GM18517 (cell line): ENCODE data around the gene ERBB4.

Experiments
- ATAC-seq: cut with Tn5 transposase; IDR thresholded peaks from one replicate; pipeline ENCODE4 v1.9.1; 2021; ENCODE audit warnings: mild to moderate bottlenecking, moderate library complexity; ENCODE audit not compliant: unreplicated experiment

The ERBB4 gene

DNA sequence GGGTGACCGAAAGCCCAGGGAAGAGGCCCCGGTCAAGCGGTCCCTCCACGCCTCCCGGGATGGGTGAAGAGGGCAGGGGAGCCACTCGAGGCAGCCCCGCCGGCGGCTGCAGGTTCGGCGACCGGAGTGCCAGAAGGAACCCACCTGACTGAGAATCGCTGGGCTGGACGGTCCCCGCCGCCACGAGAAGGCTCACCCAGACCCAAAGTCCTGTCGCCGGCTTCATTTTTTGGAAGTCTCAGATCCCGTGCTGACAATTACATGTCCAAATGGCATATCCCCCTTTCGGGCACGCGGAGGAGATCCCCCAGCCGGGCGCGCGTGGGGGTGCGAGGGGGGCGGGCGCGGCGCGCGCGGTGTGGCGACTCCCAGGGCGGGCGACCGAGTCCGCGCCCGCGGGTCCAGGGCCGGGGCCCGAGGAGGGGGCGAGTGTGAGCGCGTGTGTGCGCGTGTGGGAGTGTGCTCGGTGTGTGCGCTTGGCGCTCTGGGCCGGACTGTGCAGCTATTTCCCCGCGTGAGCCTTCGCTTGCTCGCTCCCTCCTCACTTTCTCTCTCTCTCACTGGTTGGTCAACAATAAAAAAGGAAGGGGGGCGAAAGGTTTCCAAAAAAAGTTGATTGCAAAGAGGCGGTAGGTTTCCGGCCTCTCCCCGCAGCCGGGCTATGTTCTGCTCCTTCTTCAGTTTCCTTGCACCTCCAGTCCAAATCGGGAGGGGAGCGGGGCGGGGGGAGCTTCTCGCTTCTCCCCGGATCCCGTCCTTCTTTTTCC lies at the start of gene ERBB4:
ERBB4 (minus strand) TSS at position 498 of the 767 bp plus-strand sequence; CDS start at position 226, 272 bp downstream.
- no peak for ATAC-seq

DNA sequence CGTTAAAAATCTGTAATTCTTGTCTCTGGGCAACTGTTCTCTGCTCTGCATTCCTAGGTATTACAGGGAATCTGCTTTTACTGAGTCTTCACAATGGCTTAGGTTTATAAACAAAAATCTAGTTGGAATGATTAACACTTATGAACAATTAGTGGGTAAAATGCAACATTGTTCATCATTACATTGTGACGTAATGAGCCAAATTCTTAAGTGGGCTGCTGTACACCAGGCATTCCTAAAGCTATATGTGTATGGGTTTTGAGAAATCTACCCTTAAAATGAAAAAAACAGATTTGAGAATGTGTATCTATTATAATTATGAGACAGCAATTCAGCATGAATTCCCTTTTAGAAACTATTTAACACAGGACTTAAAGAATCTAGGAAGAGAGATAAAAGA lies 41.5 kb upstream of the ERBB4 start:
- no peak for ATAC-seq

DNA sequence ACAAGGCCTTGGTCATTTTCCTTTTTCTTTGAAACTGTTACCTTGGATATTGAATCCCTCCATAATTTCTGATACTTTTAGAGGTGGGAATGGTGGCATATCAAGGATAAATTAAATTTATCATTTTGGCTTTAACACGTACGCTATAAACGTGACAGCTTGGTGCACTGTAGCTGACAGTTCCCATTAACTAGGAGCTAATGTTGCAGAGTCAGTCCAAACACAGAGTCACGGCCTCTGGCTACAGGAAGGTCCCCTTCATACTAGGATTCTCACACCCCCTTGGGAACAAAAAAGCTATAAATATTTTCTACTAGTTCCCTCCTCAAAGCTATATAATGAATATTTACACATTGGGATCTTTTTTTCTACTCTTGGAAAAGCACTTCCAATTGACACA lies 17.7 kb upstream of the ERBB4 start:
- no peak for ATAC-seq

DNA sequence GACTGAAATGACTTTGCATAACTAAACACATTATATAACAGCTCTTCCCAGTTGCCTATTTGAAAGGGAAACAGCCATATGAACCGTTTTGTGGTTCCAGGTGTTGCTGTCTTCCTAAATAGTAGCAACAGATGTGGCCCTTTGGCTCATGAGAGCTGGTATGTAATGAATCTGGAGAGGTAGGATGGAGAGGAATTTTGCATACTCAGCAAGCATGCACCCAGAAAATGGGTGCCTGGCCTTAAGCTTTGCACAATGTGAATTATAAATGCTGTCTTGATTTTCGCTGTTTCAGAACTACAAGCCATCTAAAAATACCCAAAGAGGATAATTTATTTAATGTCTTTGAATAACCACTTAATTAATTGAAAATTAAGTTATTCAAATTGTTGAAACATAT lies 15.6 kb upstream of the ERBB4 start:
- ATAC-seq = no peak

DNA sequence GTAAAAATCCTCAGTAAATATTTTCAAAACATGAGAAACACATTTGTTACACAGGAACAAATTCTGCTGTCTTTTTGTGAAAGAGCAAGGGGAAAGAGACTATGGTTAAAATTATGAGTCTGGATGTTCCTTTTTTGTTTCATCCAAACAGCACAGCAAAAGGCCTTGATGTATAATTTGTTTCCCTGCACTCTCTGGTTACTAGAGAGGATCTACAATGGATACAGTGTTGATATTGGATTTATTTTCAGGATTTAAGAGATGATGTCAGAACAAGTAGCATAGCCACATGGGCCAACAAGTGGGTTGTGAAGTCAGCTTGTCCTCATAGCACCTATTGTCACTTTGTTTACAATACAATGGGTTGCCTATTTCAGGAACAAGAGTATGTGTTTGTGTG lies 11.3 kb upstream of the ERBB4 start:
- ATAC-seq = no peak

DNA sequence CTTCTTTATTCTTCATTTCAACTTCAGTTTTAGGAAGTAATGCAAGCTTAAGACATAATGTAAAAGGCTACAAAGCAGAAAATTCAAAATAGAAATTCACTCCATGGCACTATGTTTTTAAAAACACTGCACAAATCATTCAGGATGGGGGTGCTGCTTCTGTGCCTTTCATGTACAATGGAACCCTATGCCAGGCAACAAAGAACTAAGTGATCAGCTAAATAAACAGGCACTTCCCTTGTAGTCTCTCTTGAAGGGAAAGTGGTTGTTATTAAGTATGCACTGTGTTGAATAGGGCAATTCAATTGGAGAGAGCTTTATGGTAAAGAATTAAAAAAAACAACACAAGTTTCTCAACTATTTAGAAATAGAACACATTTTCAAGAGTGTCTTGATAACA lies 10.9 kb upstream of the ERBB4 start:
- no peak for ATAC-seq

DNA sequence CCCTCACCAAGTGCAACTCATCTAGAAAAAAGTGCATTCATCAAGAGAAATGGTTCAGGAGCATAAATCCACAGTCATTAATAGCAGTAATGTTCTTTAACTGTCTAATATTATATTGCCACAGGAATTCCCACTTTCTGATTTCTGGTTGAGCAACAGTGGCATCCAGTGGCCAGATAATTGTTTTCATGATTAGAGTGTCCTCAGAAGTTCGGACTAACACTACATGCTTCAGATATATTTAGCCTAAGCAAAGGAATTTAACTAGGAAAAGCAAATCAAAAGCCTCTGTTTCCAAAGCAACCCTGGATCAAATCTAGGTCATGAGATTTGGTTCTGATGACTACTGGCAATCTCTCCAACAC lies 9.8 kb upstream of the ERBB4 start:
- no peak for ATAC-seq

DNA sequence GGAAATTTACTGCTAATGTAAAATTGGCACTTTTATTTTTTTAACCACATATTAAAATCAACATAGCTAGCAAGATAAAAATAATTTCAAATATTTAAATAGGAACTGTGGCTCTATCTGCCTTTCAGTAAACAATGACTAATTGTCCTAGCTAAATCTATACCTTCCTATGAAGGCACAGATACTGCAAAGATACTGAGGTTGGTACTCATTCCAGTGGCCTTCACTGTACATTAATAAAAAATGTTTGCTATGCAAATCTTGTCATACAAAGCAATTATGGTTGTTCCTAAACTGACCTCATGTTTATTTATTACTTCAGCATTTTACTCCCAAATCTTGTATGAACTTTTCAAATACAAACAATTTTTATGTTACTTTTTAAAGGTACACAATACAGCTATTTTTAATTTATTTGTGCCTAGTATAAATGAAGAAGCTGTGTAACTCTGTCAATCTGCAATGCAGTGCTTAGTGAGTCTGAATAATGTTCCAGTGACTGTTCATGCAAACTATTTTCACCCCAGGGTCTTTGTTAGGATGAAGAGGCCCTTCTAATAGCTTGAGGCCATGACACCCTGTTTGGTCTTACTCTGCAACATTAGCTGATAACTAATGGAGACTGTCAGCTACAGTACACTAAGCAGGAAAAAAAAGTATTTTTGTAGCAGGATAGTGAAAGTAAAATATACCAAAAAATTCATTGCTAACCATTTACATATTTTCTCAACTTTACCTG lies 9.3 kb upstream of the ERBB4 start:
- no peak for ATAC-seq

DNA sequence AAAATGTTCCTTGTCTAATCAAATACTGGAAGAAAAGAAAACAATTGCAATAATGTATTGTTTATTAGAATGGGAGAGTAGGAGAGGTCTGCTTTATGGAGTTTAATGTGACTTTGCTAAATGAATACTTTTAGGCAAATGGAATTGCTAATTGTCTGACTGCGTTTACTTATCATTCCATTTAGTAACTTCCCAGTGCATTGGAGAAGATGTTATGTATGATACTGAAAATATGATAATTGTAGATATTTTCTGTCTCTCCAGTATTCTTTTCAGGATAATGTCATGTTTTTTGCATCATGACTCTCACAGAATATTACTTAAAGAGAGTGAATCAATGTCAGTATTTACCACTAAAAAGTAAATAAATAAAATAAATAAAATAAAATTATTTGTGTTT lies 8.1 kb upstream of the ERBB4 start:
- ATAC-seq = no peak

DNA sequence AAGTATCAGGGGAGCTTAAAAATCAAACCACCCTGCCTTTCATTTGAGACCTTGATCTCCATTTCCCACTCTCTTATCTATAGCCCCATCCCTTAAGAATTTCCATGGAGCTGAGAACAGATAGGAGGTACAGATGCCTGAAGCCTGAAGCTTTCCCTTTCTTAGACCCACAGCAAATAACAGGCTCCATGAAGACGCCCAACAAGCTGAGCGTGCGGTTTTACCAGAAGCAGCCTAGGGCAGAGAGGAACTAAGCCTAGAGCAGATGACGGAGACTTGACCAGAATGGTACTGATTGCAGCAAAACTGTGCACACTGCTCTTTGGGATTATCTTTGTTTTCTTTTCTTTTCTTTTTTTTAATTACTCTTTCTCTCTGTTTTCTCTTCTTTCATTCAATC lies 1.7 kb upstream of the ERBB4 start:
- no peak for ATAC-seq

DNA sequence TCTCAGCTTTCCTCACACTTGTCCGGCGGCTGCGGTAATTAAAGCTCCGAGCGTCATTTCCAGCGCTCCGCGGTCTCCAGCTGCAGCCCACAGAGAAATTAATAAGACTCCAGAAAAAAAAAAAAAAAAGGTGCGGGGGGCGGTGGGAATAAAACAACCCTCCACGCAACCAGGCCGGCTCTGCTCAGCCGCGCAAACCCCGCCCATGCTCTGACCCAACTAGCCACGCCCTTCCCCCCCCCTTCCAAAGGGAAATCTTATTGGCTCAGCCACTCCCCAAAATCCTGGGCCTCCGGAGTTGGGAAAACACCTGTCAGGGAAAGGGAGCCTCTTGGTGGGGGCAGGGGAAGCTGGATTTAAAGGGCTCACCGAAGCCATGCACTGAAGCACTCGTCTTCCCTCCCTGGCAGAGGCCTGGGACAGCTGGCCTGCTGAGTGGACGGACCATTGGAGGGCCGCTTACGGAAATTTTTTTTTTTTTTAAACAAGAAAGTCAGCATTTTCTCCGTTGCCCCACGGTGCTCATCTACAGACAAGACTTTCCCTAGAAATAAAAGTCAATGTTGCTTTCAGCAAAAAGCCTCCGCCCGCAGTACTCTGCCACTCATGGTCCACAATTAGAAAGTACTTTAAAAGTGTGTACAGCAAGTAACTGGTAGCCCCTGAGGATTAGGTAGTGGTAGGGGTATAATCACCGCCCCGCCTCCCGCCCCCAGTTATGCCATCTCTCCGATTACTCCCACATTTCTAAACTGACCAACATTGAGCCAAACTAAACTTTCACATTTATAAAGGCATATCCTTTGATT lies 674 bp upstream of the ERBB4 start:
- no peak for ATAC-seq

DNA sequence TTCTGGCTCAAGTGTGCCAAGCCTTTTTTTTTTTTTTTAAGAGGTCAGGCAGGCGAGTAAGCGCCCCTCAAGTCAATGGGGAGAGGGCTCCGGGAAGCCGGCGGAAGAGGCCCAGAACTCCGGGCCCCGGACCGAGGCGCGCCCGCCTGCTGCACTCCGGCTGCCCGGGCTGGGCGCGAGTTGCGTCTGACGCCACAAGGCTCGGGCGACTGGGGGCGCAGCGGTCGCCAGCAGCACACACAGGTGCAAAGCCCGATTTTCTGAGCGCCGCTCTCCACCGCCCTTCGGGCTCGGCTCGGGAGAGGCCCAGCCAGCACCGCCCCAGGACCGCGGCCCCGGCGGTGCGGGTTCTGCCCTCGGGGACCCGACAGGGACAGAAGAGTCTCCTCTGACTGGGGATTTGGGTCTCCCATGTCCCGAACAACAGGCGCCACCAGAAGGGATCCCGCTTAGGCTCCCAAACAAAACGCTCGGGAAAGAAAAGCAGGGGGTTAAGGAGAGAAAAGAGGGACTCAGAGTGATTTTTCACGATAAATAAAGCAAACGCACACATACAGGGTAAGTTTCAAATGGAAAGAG lies 787 bp downstream of the ERBB4 start:
- no peak for ATAC-seq

DNA sequence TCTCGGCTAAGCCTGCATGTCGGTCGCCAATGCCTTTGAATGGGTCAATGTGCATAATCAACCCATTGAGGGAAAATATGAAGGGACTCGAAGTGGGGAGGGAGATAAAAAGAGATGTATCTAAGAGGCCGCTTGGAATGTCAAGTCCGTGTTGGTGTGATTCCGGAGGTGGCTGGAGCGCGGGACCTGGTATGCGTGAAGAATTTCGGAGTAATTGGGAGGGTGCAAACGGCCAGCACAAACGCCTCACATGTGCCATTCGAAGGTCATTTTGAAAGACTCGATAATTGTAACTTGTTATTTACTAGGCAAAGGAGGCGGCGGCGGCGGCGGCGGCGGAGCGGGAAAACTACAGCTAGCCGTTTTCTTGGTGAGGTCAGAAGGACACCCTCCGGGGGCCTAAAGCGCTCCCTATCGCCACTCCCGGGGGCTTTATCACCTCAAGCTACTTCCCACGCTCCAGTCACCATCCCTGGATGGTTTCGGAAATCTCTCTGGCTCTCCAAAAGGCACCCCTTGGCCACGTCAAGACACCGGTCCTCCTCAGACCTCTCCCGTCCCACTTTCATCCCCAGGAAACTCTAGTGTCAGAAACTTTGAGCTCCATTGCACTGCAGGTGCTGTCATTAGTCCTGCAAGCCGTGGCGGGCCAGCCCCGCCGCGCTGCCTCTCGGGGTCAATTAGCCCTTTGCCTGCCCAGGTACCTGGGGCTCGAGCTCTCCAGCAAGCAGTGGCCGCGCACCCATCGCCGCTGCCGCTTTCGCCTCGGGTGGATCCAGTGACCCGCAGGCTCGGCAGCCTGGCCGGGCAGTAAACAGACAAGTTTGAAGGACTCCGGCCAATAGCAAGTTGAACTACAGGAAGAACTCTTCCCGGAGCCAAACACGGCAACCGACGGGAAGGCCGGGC lies 1.5 kb downstream of the ERBB4 start:
- no peak for ATAC-seq

DNA sequence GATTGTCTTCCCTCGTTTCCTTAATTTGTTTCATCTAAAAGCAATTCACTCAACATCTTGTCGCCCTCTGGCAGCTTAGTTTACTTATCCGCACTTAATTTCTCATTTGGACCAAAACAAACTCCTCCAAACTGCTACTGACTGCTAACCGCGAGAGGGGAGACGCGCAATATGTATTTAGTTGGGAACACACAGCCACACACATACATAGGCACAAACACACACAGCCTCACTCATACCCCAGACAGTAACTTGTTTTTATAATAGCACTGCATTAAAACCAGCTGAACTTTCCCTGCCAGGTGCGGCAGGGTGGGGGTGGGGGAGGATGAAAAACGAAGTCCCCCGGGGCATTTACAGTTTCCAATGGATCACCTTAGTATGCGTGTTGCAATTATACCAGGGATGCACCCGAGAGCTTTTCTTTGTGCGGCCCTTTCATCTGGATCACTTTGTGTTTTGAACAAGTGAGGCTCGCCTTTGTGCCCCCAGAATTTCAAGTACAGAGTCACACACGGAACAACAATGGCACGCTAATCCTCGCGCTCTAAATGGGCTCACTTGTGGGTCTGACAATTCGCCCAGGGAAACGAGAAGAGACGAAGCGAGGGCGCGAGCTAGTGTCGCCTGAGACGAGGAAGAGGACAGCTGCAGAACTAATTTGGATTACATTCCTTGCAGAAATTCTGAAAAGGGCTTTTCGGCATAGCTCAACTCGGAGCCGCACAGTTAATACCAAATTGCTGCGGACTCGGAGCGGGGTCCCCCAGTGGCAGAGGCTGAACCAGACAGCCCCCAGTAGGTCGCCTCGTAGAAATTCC lies 2.4 kb downstream of the ERBB4 start:
- no peak for ATAC-seq

DNA sequence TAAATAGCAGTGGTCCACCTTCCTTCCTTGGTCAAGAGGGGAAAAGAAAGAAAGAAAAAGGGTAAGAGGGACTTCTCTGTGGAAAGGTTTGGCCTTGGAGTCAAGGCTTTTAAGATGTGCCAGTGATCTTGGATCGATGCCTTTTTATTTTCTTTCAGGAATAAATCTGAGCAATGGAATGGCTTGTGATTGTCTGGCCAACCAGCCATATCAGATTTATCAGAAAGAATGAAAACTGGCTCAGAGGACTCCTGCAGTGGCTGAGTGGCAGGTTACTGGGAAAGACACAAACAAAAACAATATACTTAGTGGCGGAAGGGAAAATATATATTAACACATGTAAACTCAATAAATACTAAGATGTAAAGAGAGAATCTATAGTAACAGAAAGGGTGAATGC lies 4.3 kb downstream of the ERBB4 start:
- ATAC-seq = no peak

DNA sequence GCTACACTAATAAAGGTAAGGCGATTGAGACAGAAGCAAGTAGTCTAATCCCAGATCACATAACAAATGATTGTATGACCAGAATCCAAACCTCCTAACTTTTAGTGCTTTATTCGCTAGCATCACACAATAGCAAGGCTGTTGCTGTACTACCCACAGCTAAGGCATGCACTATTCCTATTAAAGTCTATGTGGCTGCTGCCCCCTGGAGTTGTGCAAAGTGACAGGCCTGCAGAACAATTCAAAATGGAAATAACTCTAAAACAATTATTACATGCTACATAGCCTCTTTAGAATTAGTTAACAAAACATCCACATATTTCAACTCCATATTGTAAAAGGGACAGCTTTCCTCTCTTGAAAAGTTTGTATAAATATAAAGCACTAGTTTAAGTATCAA lies 6.0 kb downstream of the ERBB4 start:
- ATAC-seq = no peak

DNA sequence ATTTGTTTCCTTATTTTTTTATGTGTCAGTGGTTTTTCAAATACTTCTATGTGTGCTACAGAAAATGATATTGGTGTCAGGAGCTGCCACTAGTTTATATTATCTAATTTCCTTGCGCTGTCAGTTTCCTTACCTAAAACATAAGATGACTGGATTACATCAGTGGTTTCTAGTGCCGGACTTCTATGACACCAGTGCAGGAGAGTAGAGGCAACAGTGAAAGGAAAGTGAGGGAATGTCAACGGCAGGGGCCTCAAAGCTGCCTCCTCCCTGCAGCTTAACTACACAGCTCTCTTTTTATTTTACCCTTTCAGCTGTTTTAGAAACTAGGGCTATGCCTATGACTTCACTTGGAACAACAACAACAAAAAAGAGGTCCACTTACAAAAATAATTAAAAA lies 6.5 kb downstream of the ERBB4 start:
- no peak for ATAC-seq

DNA sequence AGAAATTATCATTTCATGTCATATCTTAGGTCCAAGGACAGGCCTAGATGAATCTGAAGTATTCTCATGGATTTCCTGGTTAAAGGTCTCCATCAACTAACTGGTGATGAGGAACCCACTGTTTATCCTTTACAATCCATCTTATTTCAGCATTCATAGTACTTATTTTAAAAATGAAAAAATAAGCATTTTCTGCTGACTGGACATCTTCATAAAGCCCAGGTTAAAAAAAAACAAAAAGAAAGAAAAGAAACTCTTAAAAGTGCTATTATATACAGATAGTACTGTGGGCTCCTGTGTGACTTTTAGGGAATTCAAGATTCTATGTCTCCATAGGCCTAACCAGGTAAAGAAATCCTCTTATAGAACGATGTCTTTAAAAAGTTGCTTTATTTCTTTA lies 7.1 kb downstream of the ERBB4 start:
- ATAC-seq = no peak

DNA sequence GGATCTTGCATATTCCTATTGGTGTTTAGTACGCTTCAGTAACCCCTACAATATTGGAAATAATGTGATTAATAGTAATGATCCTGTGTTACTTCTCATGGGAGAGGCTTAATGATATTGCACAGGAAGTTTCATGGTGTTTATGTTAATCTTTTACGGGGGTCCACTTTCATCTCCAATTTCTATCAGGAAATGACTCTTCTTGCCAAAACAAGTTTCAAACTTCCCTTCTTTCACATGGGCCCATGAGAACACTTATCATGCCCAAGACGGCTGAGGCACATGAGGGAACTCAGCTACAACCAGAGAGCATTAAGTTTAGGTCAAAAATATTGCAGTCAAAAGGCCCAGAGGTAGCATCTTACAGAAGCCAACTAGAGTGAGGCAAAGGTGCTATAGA lies 7.6 kb downstream of the ERBB4 start:
- no peak for ATAC-seq

DNA sequence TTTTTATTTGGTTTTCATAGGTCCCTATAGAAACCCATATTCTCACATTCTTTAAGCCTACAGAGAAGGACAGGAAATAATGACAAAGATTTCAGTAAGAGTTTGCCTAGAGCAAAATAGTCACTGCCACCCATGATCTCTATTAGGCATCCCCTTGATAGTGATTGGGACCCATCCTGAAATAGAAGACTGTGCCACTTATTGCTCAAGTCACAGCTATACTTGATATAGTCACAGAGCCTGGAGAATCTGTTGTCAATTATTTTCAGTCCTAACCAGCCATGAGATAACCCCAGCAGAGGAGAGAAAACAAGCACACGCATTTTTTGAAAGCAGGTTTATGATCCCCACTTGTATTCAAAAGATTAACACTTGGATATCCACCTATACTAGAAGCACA lies 8.2 kb downstream of the ERBB4 start:
- no peak for ATAC-seq
